CD14-positive monocyte (primary cell): ENCODE data around the gene EEF1AKMT1. TPM values are rescaled to one million over a fixed set of nuclear protein-coding genes. Genes with fewer than 3 reads are reported as not detected.
A peak's percentile ranks its signal among the peaks of the same experiment; 100 is the strongest.

Experiments used
- DNase-seq, 3 donors: peaks; one replicate each; pipeline ENCODE4 v3.0.0-alpha.2; 2011 to 2022
- H2AFZ ChIP-seq: 2 replicates; pipeline ENCODE4 v1.6.0; 2012; ENCODE audit warnings: mild to moderate bottlenecking, low read depth, low read length, inconsistent platforms; ENCODE audit not compliant: insufficient read depth, poor library complexity, severe bottlenecking
- H3K27ac ChIP-seq, 2 donors: 1 replicate in 1 of 2; 2 replicates in 1 of 2; pipeline ENCODE4 v1.5.1; 2012 to 2013; ENCODE audit warnings: low read length in 2 of 2, control low read depth in 1 of 2, inconsistent platforms in 1 of 2, low read depth in 1 of 2, mild to moderate bottlenecking in 1 of 2
- H3K27me3 ChIP-seq, 2 donors: one replicate each; pipeline versions ENCODE4 v1.6.0 to v1.6.1; 2011 to 2013; ENCODE audit warnings: low read length in 2 of 2; ENCODE audit not compliant: control insufficient read depth in 2 of 2, insufficient read depth in 2 of 2
- H3K36me3 ChIP-seq, 2 donors: replicated peaks in 1 of 2; 1 replicate in 1 of 2; 2 replicates in 1 of 2; pipeline versions ENCODE4 v1.5.1 to v1.6.1; 2012 to 2013; ENCODE audit warnings: low read length in 2 of 2, control low read depth in 1 of 2, inconsistent platforms in 1 of 2, mild to moderate bottlenecking in 1 of 2; ENCODE audit not compliant: insufficient read depth in 2 of 2, control insufficient read depth in 1 of 2
- H3K4me1 ChIP-seq, 2 donors: 1 replicate in 1 of 2; 2 replicates in 1 of 2; pipeline versions ENCODE4 v1.5.1 to v1.6.1; 2012 to 2013; ENCODE audit warnings: low read length in 2 of 2, control low read depth in 1 of 2, inconsistent platforms in 1 of 2, mild to moderate bottlenecking in 1 of 2, moderate library complexity in 1 of 2; ENCODE audit not compliant: insufficient read depth in 2 of 2, control insufficient read depth in 1 of 2
- H3K4me2 ChIP-seq: replicated peaks from 2 replicates; pipeline ENCODE3; 2012; ENCODE audit warnings: low read length, moderate library complexity, mild to moderate bottlenecking; ENCODE audit not compliant: poor library complexity, severe bottlenecking; ENCODE audit errors: extremely low read depth
- H3K4me3 ChIP-seq, 3 experiments: fragments of 200-600 bp in 1 of 3; sonication (generic) in 1 of 3; replicated peaks in 1 of 3; 1 replicate in 2 of 3; 2 replicates in 1 of 3; pipeline ENCODE4 v1.5.1; 2011 to 2013; ENCODE audit warnings: low read length in 3 of 3, mild to moderate bottlenecking in 3 of 3, control low read depth in 2 of 3, low read depth in 2 of 3, inconsistent platforms in 1 of 3, moderate library complexity in 1 of 3
- H3K79me2 ChIP-seq: 2 replicates; pipeline ENCODE4 v1.6.0; 2012; ENCODE audit warnings: mild to moderate bottlenecking, control low read depth, inconsistent platforms, low read length, moderate library complexity; ENCODE audit not compliant: insufficient read depth
- H3K9ac ChIP-seq: 2 replicates; pipeline ENCODE4 v1.6.0; 2017; ENCODE audit warnings: low read length, mild to moderate bottlenecking; ENCODE audit not compliant: insufficient read depth, poor library complexity, severe bottlenecking
- H3K9me3 ChIP-seq, 2 donors: replicated peaks in 1 of 2; 1 replicate in 1 of 2; 2 replicates in 1 of 2; pipeline versions ENCODE4 v1.5.1 to v1.6.1; 2012 to 2013; ENCODE audit warnings: low read length in 2 of 2, control low read depth in 1 of 2; ENCODE audit not compliant: control insufficient read depth in 1 of 2, insufficient read depth in 1 of 2
- H4K20me1 ChIP-seq: 2 replicates; pipeline ENCODE4 v1.6.0; 2012; ENCODE audit warnings: mild to moderate bottlenecking, low read length, control low read depth, moderate library complexity; ENCODE audit not compliant: insufficient read depth
- H3K27ac Mint-ChIP-seq, 7 donors: one replicate each; pipeline ENCODE4 v1.8.0; 2020; ENCODE audit warnings: mild to moderate bottlenecking in 7 of 7, mixed read lengths in 7 of 7, moderate library complexity in 6 of 7, inconsistent platforms in 2 of 7
- H3K27me3 Mint-ChIP-seq, 3 donors: one replicate each; pipeline ENCODE4 v1.8.0; 2021 to 2022; ENCODE audit warnings: low read depth in 3 of 3, mild to moderate bottlenecking in 3 of 3, mixed read lengths in 3 of 3, moderate library complexity in 3 of 3, inconsistent platforms in 1 of 3
- H3K36me3 Mint-ChIP-seq, 2 donors: one replicate each; pipeline ENCODE4 v1.8.0; 2020; ENCODE audit warnings: mixed read lengths in 2 of 2, inconsistent platforms in 1 of 2, mild to moderate bottlenecking in 1 of 2
- H3K4me1 Mint-ChIP-seq: one replicate; pipeline ENCODE4 v1.8.0; 2020; ENCODE audit warnings: mild to moderate bottlenecking, mixed read lengths
- H3K4me3 Mint-ChIP-seq, 2 donors: one replicate each; pipeline ENCODE4 v1.8.0; 2020; ENCODE audit warnings: mild to moderate bottlenecking in 2 of 2, mixed read lengths in 2 of 2, moderate library complexity in 1 of 2
- H3K9me3 Mint-ChIP-seq, 7 donors: one replicate each; pipeline ENCODE4 v1.8.0; 2020 to 2022; ENCODE audit warnings: mixed read lengths in 7 of 7, mild to moderate bottlenecking in 6 of 7, moderate library complexity in 6 of 7, inconsistent platforms in 2 of 7
- WGBS: methylation state at CpG from one replicate; pipeline ENCODE4 v1.1.5; 2013; ENCODE audit warnings: missing lambda C conversion rate; ENCODE audit not compliant: insufficient coverage; 5-methylcytosine and 5-hydroxymethylcytosine counted together
- intact Hi-C, 2 donors: fragments of 100-400 bp; cut with micrococcal nuclease; formaldehyde crosslinking; loops; one replicate each; pipeline versions ENCODE4 v1.15.0 to v1.15.1; 2023
- polyA plus RNA-seq, 3 donors: library from polyadenylated mRNA; depleted of rRNA in 1 of 3; unstranded in 2 of 3; stranded (reverse) in 1 of 3; fragments of 300-500 nt in 2 of 3; fragments of >200 nt in 1 of 3; fragmentation: Illumina TruSeq in 2 of 3; gene quantifications; 1 replicate in 2 of 3; 2 replicates in 1 of 3; pipeline ENCODE4 v1.2.3, GENCODE V29; 2012 to 2021
- TF ChIP-seq, protein P1 (sequence below): fragments of 200-600 bp; IDR thresholded peaks from one replicate; pipeline ENCODE4 v1.8.0; 2022; ENCODE audit warnings: antibody characterized with exemption, mild to moderate bottlenecking

EEF1AKMT1 gene
- polyA plus RNA-seq, 3 donors = 1.7 to 4.2 (median 4.2) TPM

DNA sequence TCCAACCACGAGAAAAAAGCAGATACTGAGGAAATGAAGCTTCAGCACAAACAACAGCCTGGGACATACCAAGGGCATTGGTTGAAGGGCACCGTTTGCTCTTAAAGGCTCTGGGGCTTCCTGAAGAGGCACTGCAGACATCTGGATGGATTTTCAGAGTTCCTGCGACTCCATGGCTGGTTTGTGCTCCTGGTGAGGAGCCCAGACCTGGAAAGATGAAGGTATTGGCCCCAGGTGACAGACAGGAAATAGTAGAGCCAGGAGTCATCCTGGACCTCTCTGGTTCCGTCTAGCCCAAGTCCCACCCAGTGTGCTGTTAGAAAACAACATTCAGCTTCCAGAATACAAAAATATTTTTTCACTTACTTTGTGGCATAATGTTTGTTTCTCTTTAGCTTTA lies 64.0 kb downstream of the EEF1AKMT1 start:
- H3K4me2 ChIP-seq = no peak overlapping the region
- Mint-ChIP-seq H3K27me3 (peaks cover 7 to 28% (median 13%) of the 10 kb centered on the region in 3 donors), H3K4me3 (no peak overlapping the region), H3K36me3 (no peaks in the 10 kb centered on the region), H3K4me1 (peaks cover 5% of the 10 kb centered on the region), H3K9me3 (no peaks in the 10 kb centered on the region), H3K27ac (peak overlapping the region in 1 of 7 donors; percentile 73)
- no peak overlapping the region for H3K27ac ChIP-seq
- no peak overlapping the region for H2AFZ ChIP-seq
- H3K9me3 ChIP-seq = no peaks in the 10 kb centered on the region
- WGBS = 75% methylated on average over 2 of the region's 4 CpGs
- peaks cover 0 to 3% of the 10 kb centered on the region in 2 donors for H3K27me3 ChIP-seq
- intact Hi-C loops = loop anchor here (5.0 to 10.0 kb wide), 2 partner anchors 118 to 215 kb away; no protein-coding TSS in a partner anchor
- DNase-seq = no peak
- no peak overlapping the region for H3K9ac ChIP-seq
- no peaks in the 10 kb centered on the region for H4K20me1 ChIP-seq
- H3K4me1 ChIP-seq = no peaks in the 10 kb centered on the region
- no peak overlapping the region for H3K4me3 ChIP-seq
- H3K36me3 ChIP-seq = no peaks in the 10 kb centered on the region
- TF ChIP-seq, protein P1, sequence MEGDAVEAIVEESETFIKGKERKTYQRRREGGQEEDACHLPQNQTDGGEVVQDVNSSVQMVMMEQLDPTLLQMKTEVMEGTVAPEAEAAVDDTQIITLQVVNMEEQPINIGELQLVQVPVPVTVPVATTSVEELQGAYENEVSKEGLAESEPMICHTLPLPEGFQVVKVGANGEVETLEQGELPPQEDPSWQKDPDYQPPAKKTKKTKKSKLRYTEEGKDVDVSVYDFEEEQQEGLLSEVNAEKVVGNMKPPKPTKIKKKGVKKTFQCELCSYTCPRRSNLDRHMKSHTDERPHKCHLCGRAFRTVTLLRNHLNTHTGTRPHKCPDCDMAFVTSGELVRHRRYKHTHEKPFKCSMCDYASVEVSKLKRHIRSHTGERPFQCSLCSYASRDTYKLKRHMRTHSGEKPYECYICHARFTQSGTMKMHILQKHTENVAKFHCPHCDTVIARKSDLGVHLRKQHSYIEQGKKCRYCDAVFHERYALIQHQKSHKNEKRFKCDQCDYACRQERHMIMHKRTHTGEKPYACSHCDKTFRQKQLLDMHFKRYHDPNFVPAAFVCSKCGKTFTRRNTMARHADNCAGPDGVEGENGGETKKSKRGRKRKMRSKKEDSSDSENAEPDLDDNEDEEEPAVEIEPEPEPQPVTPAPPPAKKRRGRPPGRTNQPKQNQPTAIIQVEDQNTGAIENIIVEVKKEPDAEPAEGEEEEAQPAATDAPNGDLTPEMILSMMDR = no peak
- no peaks in the 10 kb centered on the region for H3K79me2 ChIP-seq

DNA sequence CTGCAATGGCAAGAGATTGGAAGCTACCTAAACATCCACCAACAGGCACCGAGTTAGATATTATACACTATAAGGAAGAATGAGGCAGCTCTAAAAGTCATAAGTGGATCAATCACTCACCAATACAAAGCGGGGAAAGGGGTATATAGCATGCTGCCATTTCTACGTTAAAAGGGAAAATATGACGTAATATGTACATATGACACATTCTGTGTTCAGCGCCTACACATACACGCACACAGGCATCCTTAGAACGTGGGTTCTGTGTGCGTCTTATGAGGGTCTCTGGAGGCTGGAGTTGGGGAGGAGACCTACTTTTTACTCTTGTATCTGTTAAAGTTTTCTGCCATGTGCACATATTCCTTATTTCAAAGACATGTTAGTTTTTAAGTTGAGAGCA lies 64.4 kb downstream of the EEF1AKMT1 start:
- Histone ChIP-seq H3K27me3 (peaks cover 0 to 7% of the 10 kb centered on the region in 2 donors), H3K4me3 (no peak overlapping the region), H3K4me1 (no peaks in the 10 kb centered on the region), H3K9ac (no peak overlapping the region), H4K20me1 (no peaks in the 10 kb centered on the region), H2AFZ (no peak overlapping the region), H3K27ac (no peak overlapping the region), H3K36me3 (no peaks in the 10 kb centered on the region), H3K4me2 (no peak overlapping the region), H3K79me2 (no peaks in the 10 kb centered on the region), H3K9me3 (no peaks in the 10 kb centered on the region)
- no peak overlapping the region for H3K4me3 Mint-ChIP-seq
- peaks cover 8% of the 10 kb centered on the region for H3K4me1 Mint-ChIP-seq
- no CpG with 5 or more reads among the region's 8 CpGs for WGBS
- H3K27me3 Mint-ChIP-seq = peaks cover 11 to 30% (median 17%) of the 10 kb centered on the region in 3 donors
- H3K9me3 Mint-ChIP-seq = no peaks in the 10 kb centered on the region
- no peak for DNase-seq
- H3K36me3 Mint-ChIP-seq = no peaks in the 10 kb centered on the region
- no peak overlapping the region for H3K27ac Mint-ChIP-seq
- TF ChIP-seq, protein P1 = no peak
- intact Hi-C loops = no loop called here
